OCI-LY7 (cell line): Measurements from ENCODE around the gene VSIG1.

Experiments
- EZH2phosphoT487 ChIP-seq: fragments of 200-600 bp; sonication (generic); IDR thresholded peaks from 2 replicates; pipeline ENCODE4 v1.6.1; 2018; ENCODE audit warnings: low read depth, borderline replicate concordance, mild to moderate bottlenecking, mixed run types, antibody characterized with exemption, low read length, moderate library complexity, mixed read lengths
- TF ChIP-seq, protein P1 (sequence below): fragments of 200-600 bp; sonication (generic); conservative IDR thresholded peaks from 2 replicates; pipeline ENCODE4 v1.5.1; 2014; ENCODE audit warnings: mild to moderate bottlenecking, antibody characterized with exemption, low read length, moderate library complexity, mixed read lengths

DNA sequence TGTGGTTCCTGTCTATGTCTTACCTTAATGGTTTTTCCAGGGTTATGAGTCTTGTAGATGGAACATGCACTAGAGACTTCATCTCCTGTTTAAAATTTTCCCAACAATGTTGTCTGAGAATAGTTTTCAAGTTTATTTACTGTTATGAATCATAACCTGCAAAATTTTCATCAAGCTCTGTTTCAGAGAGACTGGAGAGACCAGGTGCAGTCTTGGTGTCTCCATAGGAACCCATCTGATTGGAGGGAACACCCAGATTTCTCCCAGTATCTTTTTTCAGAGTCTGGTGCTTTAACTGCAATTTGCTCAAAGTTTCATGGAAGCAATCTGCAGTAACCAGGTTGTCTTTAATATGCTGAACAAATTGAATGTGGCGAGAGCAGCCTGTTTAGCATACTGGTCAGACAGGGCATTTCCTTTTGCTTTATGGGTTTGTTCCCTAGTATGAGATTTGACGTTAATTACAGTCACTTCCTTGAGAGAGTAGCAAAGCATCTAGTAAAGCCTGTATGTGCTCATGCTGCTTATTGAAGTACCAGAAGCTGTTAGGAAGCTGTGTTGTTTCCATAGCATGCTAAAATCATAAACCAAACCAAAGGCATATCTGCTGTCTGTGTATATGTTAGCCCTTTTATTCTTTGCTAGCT lies 18.8 kb upstream of the VSIG1 start:
- TF ChIP-seq, protein P1, sequence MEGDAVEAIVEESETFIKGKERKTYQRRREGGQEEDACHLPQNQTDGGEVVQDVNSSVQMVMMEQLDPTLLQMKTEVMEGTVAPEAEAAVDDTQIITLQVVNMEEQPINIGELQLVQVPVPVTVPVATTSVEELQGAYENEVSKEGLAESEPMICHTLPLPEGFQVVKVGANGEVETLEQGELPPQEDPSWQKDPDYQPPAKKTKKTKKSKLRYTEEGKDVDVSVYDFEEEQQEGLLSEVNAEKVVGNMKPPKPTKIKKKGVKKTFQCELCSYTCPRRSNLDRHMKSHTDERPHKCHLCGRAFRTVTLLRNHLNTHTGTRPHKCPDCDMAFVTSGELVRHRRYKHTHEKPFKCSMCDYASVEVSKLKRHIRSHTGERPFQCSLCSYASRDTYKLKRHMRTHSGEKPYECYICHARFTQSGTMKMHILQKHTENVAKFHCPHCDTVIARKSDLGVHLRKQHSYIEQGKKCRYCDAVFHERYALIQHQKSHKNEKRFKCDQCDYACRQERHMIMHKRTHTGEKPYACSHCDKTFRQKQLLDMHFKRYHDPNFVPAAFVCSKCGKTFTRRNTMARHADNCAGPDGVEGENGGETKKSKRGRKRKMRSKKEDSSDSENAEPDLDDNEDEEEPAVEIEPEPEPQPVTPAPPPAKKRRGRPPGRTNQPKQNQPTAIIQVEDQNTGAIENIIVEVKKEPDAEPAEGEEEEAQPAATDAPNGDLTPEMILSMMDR, result no peak
- TF ChIP-seq EZH2phosphoT487, result no peak
